Endothelial cell (in vitro differentiated cells): ENCODE measurements around the gene SLC17A4. TPM values are rescaled to one million over a fixed set of nuclear protein-coding genes. Genes with fewer than 3 reads are reported as not detected.

ENCODE experiments used
- DNase-seq: peaks from one replicate; pipeline ENCODE4 v3.0.0; 2021; ENCODE audit warnings: low spot score
- H3K27ac Mint-ChIP-seq: one replicate; pipeline ENCODE4 v1.8.0; 2021; ENCODE audit warnings: mixed read lengths, inconsistent platforms; ENCODE audit not compliant: unreplicated experiment
- H3K27me3 Mint-ChIP-seq: one replicate; pipeline ENCODE4 v1.8.0; 2021; ENCODE audit warnings: mild to moderate bottlenecking, moderate library complexity, mixed read lengths, inconsistent platforms; ENCODE audit not compliant: unreplicated experiment
- H3K36me3 Mint-ChIP-seq: one replicate; pipeline ENCODE4 v1.8.0; 2021; ENCODE audit warnings: mild to moderate bottlenecking, low read depth, mixed read lengths, inconsistent platforms; ENCODE audit not compliant: unreplicated experiment
- H3K4me1 Mint-ChIP-seq: one replicate; pipeline ENCODE4 v1.8.0; 2021; ENCODE audit warnings: mild to moderate bottlenecking, mixed read lengths, inconsistent platforms; ENCODE audit not compliant: unreplicated experiment
- H3K4me3 Mint-ChIP-seq: one replicate; pipeline ENCODE4 v1.8.0; 2021; ENCODE audit warnings: mild to moderate bottlenecking, mixed read lengths, inconsistent platforms; ENCODE audit not compliant: unreplicated experiment
- H3K9me3 Mint-ChIP-seq: one replicate; pipeline ENCODE4 v1.8.0; 2021; ENCODE audit warnings: mixed read lengths, inconsistent platforms; ENCODE audit not compliant: unreplicated experiment
- total RNA-seq: library from RNA; stranded (reverse); fragmentation: NEBNext Ultra II Directional; extraction: Animal tissue kit (Norgen Biotek cat#: 25700); gene quantifications from one replicate; pipeline ENCODE4 v1.2.1, GENCODE V29; 2021; ENCODE audit not compliant: unreplicated experiment
- TF ChIP-seq, protein P1 (sequence below): fragments of 200-600 bp; sonication (generic); IDR thresholded peaks from one replicate; pipeline ENCODE4 v1.5.0; 2021; ENCODE audit warnings: antibody characterized with exemption; ENCODE audit not compliant: unreplicated experiment

Gene SLC17A4
- total RNA-seq, 1 donor from 2014 or later = not detected

DNA sequence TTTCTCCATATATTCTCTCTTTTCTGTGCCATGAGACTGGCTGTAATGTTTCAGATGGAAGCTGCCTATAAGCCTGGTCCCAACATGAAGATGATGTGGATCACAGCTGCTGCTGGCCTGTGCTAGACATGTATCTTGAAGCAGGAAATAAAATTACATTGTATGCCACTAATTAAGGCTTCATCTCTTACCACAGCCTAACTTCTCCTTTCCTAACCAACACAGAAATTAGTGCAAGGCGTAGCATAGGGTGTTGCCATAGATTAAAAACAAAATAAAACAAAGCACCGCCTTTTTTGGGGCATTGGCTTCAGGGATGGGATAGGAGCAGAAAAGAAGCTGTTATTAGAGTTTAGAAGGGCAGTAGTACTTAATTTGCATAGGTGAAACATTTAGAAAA, 4.7 kb upstream of the SLC17A4 start:
- TF ChIP-seq, protein P1, sequence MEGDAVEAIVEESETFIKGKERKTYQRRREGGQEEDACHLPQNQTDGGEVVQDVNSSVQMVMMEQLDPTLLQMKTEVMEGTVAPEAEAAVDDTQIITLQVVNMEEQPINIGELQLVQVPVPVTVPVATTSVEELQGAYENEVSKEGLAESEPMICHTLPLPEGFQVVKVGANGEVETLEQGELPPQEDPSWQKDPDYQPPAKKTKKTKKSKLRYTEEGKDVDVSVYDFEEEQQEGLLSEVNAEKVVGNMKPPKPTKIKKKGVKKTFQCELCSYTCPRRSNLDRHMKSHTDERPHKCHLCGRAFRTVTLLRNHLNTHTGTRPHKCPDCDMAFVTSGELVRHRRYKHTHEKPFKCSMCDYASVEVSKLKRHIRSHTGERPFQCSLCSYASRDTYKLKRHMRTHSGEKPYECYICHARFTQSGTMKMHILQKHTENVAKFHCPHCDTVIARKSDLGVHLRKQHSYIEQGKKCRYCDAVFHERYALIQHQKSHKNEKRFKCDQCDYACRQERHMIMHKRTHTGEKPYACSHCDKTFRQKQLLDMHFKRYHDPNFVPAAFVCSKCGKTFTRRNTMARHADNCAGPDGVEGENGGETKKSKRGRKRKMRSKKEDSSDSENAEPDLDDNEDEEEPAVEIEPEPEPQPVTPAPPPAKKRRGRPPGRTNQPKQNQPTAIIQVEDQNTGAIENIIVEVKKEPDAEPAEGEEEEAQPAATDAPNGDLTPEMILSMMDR = no peak
- Mint-ChIP-seq H3K27ac (no peak overlapping the region), H3K4me1 (peaks cover 13% of the 10 kb centered on the region), H3K27me3 (peaks cover 2% of the 10 kb centered on the region), H3K36me3 (no peaks in the 10 kb centered on the region), H3K4me3 (no peak overlapping the region), H3K9me3 (no peaks in the 10 kb centered on the region)
- DNase-seq = no peak

DNA sequence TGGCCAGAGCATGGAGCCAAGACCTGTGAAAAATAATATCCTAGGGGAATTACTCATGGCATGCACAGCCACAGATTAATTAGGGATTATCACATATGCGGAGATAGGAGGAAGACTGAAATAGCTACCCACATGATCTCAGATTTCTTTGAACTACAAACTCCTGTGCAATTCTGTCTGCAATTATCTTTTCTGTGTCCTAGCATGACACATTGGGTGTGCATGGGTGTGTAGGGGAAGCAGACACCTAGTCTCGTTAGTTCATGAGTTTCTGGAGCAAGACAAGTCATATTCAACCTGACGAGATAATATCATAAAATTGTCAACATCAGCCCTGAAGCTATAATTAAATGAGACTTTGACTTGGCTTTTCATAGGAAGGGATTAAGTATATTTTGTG, 3.6 kb upstream of the SLC17A4 start:
- TF ChIP-seq, protein P1 = no peak
- no peak overlapping the region for H3K27ac Mint-ChIP-seq
- peaks cover 2% of the 10 kb centered on the region for H3K27me3 Mint-ChIP-seq
- no peaks in the 10 kb centered on the region for H3K9me3 Mint-ChIP-seq
- no peaks in the 10 kb centered on the region for H3K36me3 Mint-ChIP-seq
- DNase-seq = no peak
- H3K4me3 Mint-ChIP-seq = no peak overlapping the region
- peaks cover 13% of the 10 kb centered on the region for H3K4me1 Mint-ChIP-seq

DNA sequence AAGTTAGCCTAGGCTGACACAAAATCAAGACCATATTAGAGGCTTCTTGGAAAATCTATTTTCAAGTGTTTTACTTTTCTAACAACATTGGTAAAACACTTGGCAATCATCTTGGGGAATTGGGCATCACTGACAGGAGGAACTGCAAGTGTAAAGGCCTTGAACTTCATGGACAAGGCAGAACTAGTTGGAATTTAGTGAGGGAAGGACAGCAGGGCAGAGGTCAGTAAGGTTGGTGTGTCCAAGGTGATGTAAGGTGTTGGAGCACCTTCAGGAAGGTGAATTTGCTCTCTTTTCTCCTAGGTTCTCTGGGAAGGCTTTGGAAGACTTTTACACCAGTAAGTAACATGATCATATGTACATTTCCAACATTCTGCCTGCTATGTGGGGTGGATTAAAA, 1.5 kb upstream of the SLC17A4 start:
- Mint-ChIP-seq H3K27me3 (peaks cover 2% of the 10 kb centered on the region), H3K4me3 (no peak overlapping the region), H3K36me3 (no peaks in the 10 kb centered on the region), H3K27ac (no peak overlapping the region), H3K9me3 (no peaks in the 10 kb centered on the region), H3K4me1 (peaks cover 12% of the 10 kb centered on the region)
- TF ChIP-seq, protein P1 = no peak
- DNase-seq = no peak

DNA sequence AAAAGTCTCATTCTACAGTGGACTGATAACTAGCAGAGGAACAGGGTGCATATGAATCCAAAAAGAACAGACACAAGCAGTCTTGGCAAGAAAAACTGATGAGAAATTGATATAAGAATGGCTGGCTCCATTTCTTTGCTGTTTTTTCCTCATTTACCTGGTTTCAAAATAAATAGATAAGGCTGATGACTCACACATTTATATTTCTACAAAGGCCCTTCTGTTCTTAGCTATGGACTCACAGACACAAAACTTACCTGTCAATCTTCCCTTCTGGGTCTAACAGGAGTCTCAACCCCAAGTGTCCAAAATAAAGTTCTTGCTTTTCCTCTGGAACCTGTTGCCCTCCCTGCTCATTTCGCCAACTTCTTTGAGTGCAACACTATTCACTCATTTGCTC, 941 bp downstream of the SLC17A4 start:
- TF ChIP-seq, protein P1 = no peak
- no peak overlapping the region for H3K4me3 Mint-ChIP-seq
- no peaks in the 10 kb centered on the region for H3K27me3 Mint-ChIP-seq
- H3K9me3 Mint-ChIP-seq = no peaks in the 10 kb centered on the region
- peaks cover 7% of the 10 kb centered on the region for H3K4me1 Mint-ChIP-seq
- no peaks in the 10 kb centered on the region for H3K36me3 Mint-ChIP-seq
- no peak for DNase-seq
- no peak overlapping the region for H3K27ac Mint-ChIP-seq

DNA sequence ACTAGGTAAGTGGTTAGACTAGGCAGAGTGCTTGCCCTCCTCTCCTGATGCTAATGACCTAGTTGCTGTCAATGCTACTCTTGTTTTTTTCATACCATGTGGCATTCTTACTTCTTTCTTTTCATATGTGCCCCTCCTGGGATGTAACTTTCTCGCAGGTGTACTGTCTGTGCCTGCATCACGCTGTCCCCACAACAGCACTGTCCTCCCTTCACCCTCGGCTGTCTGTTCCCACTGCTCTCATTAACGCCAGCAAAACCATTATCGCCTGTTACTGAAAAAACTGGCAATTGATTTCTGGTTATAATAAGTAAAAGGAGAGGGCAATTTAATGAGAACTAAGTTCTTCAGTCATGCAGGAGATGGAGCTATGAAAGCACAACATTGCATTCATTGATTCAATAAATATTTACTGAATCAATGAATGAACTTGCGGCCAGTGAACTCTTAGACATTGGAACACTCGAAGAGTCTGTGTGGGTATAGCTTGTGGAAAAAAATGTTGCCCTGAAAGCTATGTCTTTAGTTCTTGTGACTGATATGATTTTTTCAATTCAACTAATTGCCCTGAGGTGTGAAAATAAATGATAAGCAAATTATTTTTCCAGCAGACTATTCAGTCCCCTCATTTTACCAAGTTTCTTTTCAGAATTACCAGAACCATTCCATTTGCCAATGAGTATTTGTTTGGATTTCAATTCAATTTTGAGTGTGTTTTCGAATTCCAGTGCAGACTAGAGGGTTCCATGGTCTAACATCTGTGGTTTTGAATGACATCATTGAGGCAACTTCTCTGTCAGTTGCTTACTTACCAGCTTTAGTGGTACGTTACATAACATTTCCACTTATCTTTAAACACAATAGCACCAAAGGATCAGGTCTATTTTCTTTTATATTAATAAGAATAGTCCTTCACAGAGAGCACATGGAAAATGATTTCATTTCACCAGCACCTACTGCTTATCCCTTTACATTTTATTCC, 2.1 kb downstream of the SLC17A4 start:
- H3K27ac Mint-ChIP-seq = no peak overlapping the region
- no peak overlapping the region for H3K4me3 Mint-ChIP-seq
- no peaks in the 10 kb centered on the region for H3K27me3 Mint-ChIP-seq
- peaks cover 7% of the 10 kb centered on the region for H3K4me1 Mint-ChIP-seq
- TF ChIP-seq, protein P1 = no peak
- no peak for DNase-seq
- H3K9me3 Mint-ChIP-seq = no peaks in the 10 kb centered on the region
- no peaks in the 10 kb centered on the region for H3K36me3 Mint-ChIP-seq
